ENCODE measurements around the gene SPATA1. TPM values are rescaled to one million over a fixed set of nuclear protein-coding genes. Genes with fewer than 3 reads are reported as not detected.
A peak's percentile ranks its signal among the peaks of the same experiment; 100 is the strongest.

SPATA1 gene
- total RNA-seq, 1 donor from 2014 or later, result 1.9 TPM

- no peak for TF ChIP-seq CTCF (IDR thresholded peaks at IDR 0.05; ENCODE audit: unreplicated experiment)
- no peak overlapping the region for H3K27ac Mint-ChIP-seq
- H3K4me1 Mint-ChIP-seq (ENCODE audit: low read depth), result no peaks in the 10 kb centered on the region
- peaks cover 19% of the 10 kb centered on the region for H3K36me3 Mint-ChIP-seq (ENCODE audit: insufficient read depth)
- no peak for DNase-seq (ENCODE audit: low spot score, unreplicated experiment)
- no peaks in the 10 kb centered on the region for H3K27me3 Mint-ChIP-seq
- no peak overlapping the region for H3K4me3 Mint-ChIP-seq (ENCODE audit: low read depth)
- H3K9me3 Mint-ChIP-seq (ENCODE audit: low read depth), result no peaks in the 10 kb centered on the region
These were observed 13.5 kb upstream of the SPATA1 start for GRCh38 chr1:84492726-84493125.

GRCh38 chr1:84493747-84494146 is 12.4 kb upstream of the SPATA1 start:
- H3K27ac Mint-ChIP-seq, result no peak overlapping the region
- H3K4me3 Mint-ChIP-seq (ENCODE audit: low read depth), result no peak overlapping the region
- H3K9me3 Mint-ChIP-seq (ENCODE audit: low read depth), result no peaks in the 10 kb centered on the region
- no peaks in the 10 kb centered on the region for H3K27me3 Mint-ChIP-seq
- no peaks in the 10 kb centered on the region for H3K4me1 Mint-ChIP-seq (ENCODE audit: low read depth)
- peaks cover 20% of the 10 kb centered on the region for H3K36me3 Mint-ChIP-seq (ENCODE audit: insufficient read depth)
- TF ChIP-seq CTCF (IDR thresholded peaks at IDR 0.05; ENCODE audit: unreplicated experiment), result no peak
- no peak for DNase-seq (ENCODE audit: low spot score, unreplicated experiment)

GRCh38 chr1:84496498-84496897 is 9.7 kb upstream of the SPATA1 start:
- peaks cover 5% of the 10 kb centered on the region for H3K4me1 Mint-ChIP-seq (ENCODE audit: low read depth)
- no peaks in the 10 kb centered on the region for H3K9me3 Mint-ChIP-seq (ENCODE audit: low read depth)

GRCh38 chr1:84497631-84498275 is 8.4 kb upstream of the SPATA1 start:
- no peak for TF ChIP-seq CTCF (IDR thresholded peaks at IDR 0.05; ENCODE audit: unreplicated experiment)
- Mint-ChIP-seq H3K9me3 (ENCODE audit: low read depth) (no peaks in the 10 kb centered on the region), H3K36me3 (ENCODE audit: insufficient read depth) (peaks cover 24% of the 10 kb centered on the region), H3K27me3 (no peaks in the 10 kb centered on the region), H3K4me3 (ENCODE audit: low read depth) (no peak overlapping the region), H3K27ac (no peak overlapping the region), H3K4me1 (ENCODE audit: low read depth) (peaks cover 8% of the 10 kb centered on the region)
- no peak for DNase-seq (ENCODE audit: low spot score, unreplicated experiment)

More at GRCh38 chr1:84496498-84496897, 9.7 kb upstream of the SPATA1 start:
- no peak for DNase-seq (ENCODE audit: low spot score, unreplicated experiment)
- H3K27me3 Mint-ChIP-seq, result no peaks in the 10 kb centered on the region
- peaks cover 19% of the 10 kb centered on the region for H3K36me3 Mint-ChIP-seq (ENCODE audit: insufficient read depth)
- H3K4me3 Mint-ChIP-seq (ENCODE audit: low read depth), result no peak overlapping the region
- no peak overlapping the region for H3K27ac Mint-ChIP-seq
- TF ChIP-seq CTCF (IDR thresholded peaks at IDR 0.05; ENCODE audit: unreplicated experiment), result no peak

GRCh38 chr1:84502927-84503326 is 3.3 kb upstream of the SPATA1 start:
- peak overlapping the region; percentile 93 for H3K4me3 Mint-ChIP-seq (ENCODE audit: low read depth)
- H3K4me1 Mint-ChIP-seq (ENCODE audit: low read depth), result peaks cover 26% of the 10 kb centered on the region
- H3K27me3 Mint-ChIP-seq, result no peaks in the 10 kb centered on the region
- H3K27ac Mint-ChIP-seq, result peak overlapping the region; percentile 67
- no peaks in the 10 kb centered on the region for H3K9me3 Mint-ChIP-seq (ENCODE audit: low read depth)
- TF ChIP-seq CTCF (IDR thresholded peaks at IDR 0.05; ENCODE audit: unreplicated experiment), result no peak
- no peak for DNase-seq (ENCODE audit: low spot score, unreplicated experiment)
- peaks cover 12% of the 10 kb centered on the region for H3K36me3 Mint-ChIP-seq (ENCODE audit: insufficient read depth)
